A549 (cell line): ENCODE results near the gene GRID1. TPM values are rescaled to one million over a fixed set of nuclear protein-coding genes. Genes with fewer than 3 reads are reported as not detected.

Experiments
- ATAC-seq, 2 experiments: fragments of 200-7000 bp in 1 of 2; fragments of >200 bp in 1 of 2; cut with Nextera tagmentation in 1 of 2; cut with Tn5 transposase in 1 of 2; 3 replicates each; pipeline versions ENCODE4 v1.8.0 to v1.9.1; 2018 to 2020; ENCODE audit warnings: mild to moderate bottlenecking in 1 of 2, moderate library complexity in 1 of 2
- CTCF ChIA-PET: fragments of 300-600 bp; sonication (Branson Sonifier 250); formaldehyde crosslinking; extraction: SDS; loops from one replicate; lab custom pipeline; 2021; ENCODE audit warnings: antibody characterized with exemption, inconsistent platforms; lab: Yijun Ruan, JAX
- POLR2A ChIA-PET: fragments of 350-600 bp; formaldehyde crosslinking; extraction: SDS; loops from one replicate; lab custom pipeline; 2021; ENCODE audit warnings: antibody characterized with exemption, inconsistent platforms; lab: Yijun Ruan, JAX
- DNase-seq, 2 experiments: peaks; one replicate each; pipeline versions ENCODE4 v3.0.0 to v3.0.0-alpha.2; 2011 to 2016; ENCODE audit warnings: low read depth in 1 of 2, low spot score in 1 of 2
- FAIRE-seq: peaks from 2 replicates; lab custom pipeline; 2011; peaks lifted over from hg19 to GRCh38; lab: Jason Lieb, UNC
- H3K27ac ChIP-seq, 2 experiments: fragments of >200 bp; sonication (Bioruptor Twin); formaldehyde crosslinking; 3 replicates each; pipeline ENCODE4 v1.5.1; 2016 to 2017
- H3K4me1 ChIP-seq: fragments of >200 bp; sonication (Bioruptor Twin); formaldehyde crosslinking; 3 replicates; pipeline ENCODE4 v1.6.1; 2016
- H3K4me2 ChIP-seq: fragments of >200 bp; sonication (Bioruptor Twin); formaldehyde crosslinking; 3 replicates; pipeline ENCODE4 v1.6.1; 2016
- H3K4me3 ChIP-seq: fragments of >200 bp; sonication (Bioruptor Twin); formaldehyde crosslinking; 3 replicates; pipeline ENCODE4 v1.5.1; 2016
- H3K9me3 ChIP-seq: fragments of >200 bp; sonication (Bioruptor Twin); formaldehyde crosslinking; 3 replicates; pipeline ENCODE4 v1.6.1; 2016
- BHLHE40 ChIP-seq: IDR thresholded peaks from 2 replicates; pipeline ENCODE4 v1.6.1; 2012; ENCODE audit warnings: low read depth, low read length, inconsistent platforms
- CHD2 ChIP-seq: fragments of 150-350 bp; IDR thresholded peaks from 2 replicates; pipeline ENCODE4 v1.6.1; 2014; ENCODE audit warnings: low read length; ENCODE audit not compliant: partially characterized antibody
- CHD4 ChIP-seq: fragments of 200-600 bp; sonication (generic); IDR thresholded peaks from 2 replicates; pipeline ENCODE4 v1.6.1; 2016; ENCODE audit warnings: antibody characterized with exemption, mild to moderate bottlenecking, borderline replicate concordance
- EP300 ChIP-seq, 2 experiments: fragments of >200 bp; sonication (Bioruptor Twin); formaldehyde crosslinking; IDR thresholded peaks; 2 replicates in 1 of 2; 3 replicates in 1 of 2; pipeline ENCODE4 v1.6.1; 2016 to 2017
- HMGXB4 ChIP-seq: fragments of 250-450 bp; sonication (Bioruptor Pico); IDR thresholded peaks from 2 replicates; pipeline ENCODE4 v1.5.0; 2021; ENCODE audit warnings: mild to moderate bottlenecking, moderate library complexity, borderline replicate concordance
- HOXA7 ChIP-seq: fragments of 250-450 bp; sonication (Bioruptor Pico); IDR thresholded peaks from 2 replicates; pipeline ENCODE4 v1.5.0; 2020; ENCODE audit warnings: mild to moderate bottlenecking, moderate library complexity
- HOXB13 ChIP-seq: fragments of 250-450 bp; sonication (Bioruptor Pico); IDR thresholded peaks from 2 replicates; pipeline ENCODE4 v1.5.0; 2020; ENCODE audit warnings: low read depth, mild to moderate bottlenecking, moderate library complexity
- JUN ChIP-seq, 2 experiments: fragments of >200 bp; sonication (Bioruptor Twin); formaldehyde crosslinking; IDR thresholded peaks; 2 replicates in 1 of 2; 3 replicates in 1 of 2; pipeline ENCODE4 v1.6.1; 2016 to 2017
- KDM1A ChIP-seq: fragments of 200-600 bp; sonication (generic); IDR thresholded peaks from 2 replicates; pipeline ENCODE4 v1.6.1; 2016; ENCODE audit warnings: low read depth, mild to moderate bottlenecking
- KDM5A ChIP-seq: fragments of 200-600 bp; sonication (generic); IDR thresholded peaks from 2 replicates; pipeline ENCODE4 v1.6.1; 2016; ENCODE audit warnings: antibody characterized with exemption, mild to moderate bottlenecking
- MAFK ChIP-seq: fragments of 450-650 bp; IDR thresholded peaks from 2 replicates; pipeline ENCODE4 v1.6.1; 2014; ENCODE audit not compliant: partially characterized antibody
- MAX ChIP-seq: IDR thresholded peaks from 2 replicates; pipeline ENCODE4 v1.6.1; 2012
- MAZ ChIP-seq: fragments of 150-350 bp; IDR thresholded peaks from 2 replicates; pipeline ENCODE4 v1.6.1; 2014; ENCODE audit warnings: antibody characterized with exemption, low read depth, low read length, borderline replicate concordance
- REST ChIP-seq: fragments of 200-600 bp; sonication (generic); IDR thresholded peaks from 2 replicates; pipeline ENCODE4 v1.6.1; 2016; ENCODE audit warnings: antibody characterized with exemption, mild to moderate bottlenecking, moderate library complexity
- RFX5 ChIP-seq: fragments of 450-650 bp; IDR thresholded peaks from 2 replicates; pipeline ENCODE4 v1.7.1; 2014; ENCODE audit warnings: antibody characterized with exemption, mild to moderate bottlenecking, moderate library complexity
- RNF2 ChIP-seq: fragments of 200-600 bp; sonication (generic); IDR thresholded peaks from 2 replicates; pipeline ENCODE4 v1.6.1; 2016; ENCODE audit warnings: low read depth, mild to moderate bottlenecking, antibody characterized with exemption, moderate library complexity, borderline replicate concordance
- TFCP2L1 ChIP-seq: fragments of 250-450 bp; sonication (Bioruptor Pico); IDR thresholded peaks from 2 replicates; pipeline ENCODE4 v1.5.0; 2021; ENCODE audit warnings: mild to moderate bottlenecking
- USF2 ChIP-seq: fragments of 450-650 bp; IDR thresholded peaks from 2 replicates; pipeline ENCODE4 v1.6.1; 2014; ENCODE audit warnings: antibody characterized with exemption
- ZFP36 ChIP-seq: fragments of 450-650 bp; IDR thresholded peaks from 2 replicates; pipeline ENCODE4 v1.6.1; 2014; ENCODE audit warnings: borderline replicate concordance; ENCODE audit not compliant: partially characterized antibody
- WGBS: methylation state at CpG from one replicate; pipeline ENCODE4 v1.1.6; 2017; ENCODE audit errors: missing lambda C conversion rate; 5-methylcytosine and 5-hydroxymethylcytosine counted together
- polyA plus RNA-seq, 4 experiments: library from polyadenylated mRNA; depleted of rRNA in 3 of 4; stranded (reverse); fragments of >200 nt; fragmentation: RNase III in 1 of 4; extraction: RNeasy Plus Mini Kit Qiagen cat#74134 plus additional on column Dnase treatment in 1 of 4; gene quantifications; 2 replicates in 3 of 4; 3 replicates in 1 of 4; pipeline ENCODE4 v1.2.3, GENCODE V29; 2011 to 2017

Gene GRID1
- polyA plus RNA-seq, 2 of the 4 experiments (the other 2 are of a cell fraction), result 0.14 to 0.30 TPM

GRCh38 chr10:85810674-85811073 lies 555.9 kb downstream of the GRID1 start:
- ChIA-PET CTCF (no interaction called here), POLR2A (no interaction called here)
- TF ChIP-seq JUN (IDR thresholded peaks at IDR 0.05), result no peak
- no peak for TF ChIP-seq USF2
- TF ChIP-seq CHD4, result no peak
- no peak for TF ChIP-seq KDM1A
- TF ChIP-seq KDM5A, result no peak
- TF ChIP-seq MAZ, result no peak
- no peak for TF ChIP-seq CHD2
- no peak for TF ChIP-seq MAX
- TF ChIP-seq HMGXB4 (CRISPR knock-in tag), result no peak
- no peak for TF ChIP-seq BHLHE40
- TF ChIP-seq RNF2, result no peak
- DNase-seq (no peak), ATAC-seq (no peak), FAIRE-seq (no peak)
- Histone ChIP-seq H3K4me1 (no peaks in the 10 kb centered on the region), H3K4me2 (no peak overlapping the region), H3K9me3 (peaks cover 9% of the 10 kb centered on the region; the same call in 1 of the 3 replicates), H3K4me3 (no peak overlapping the region), H3K27ac (no peak overlapping the region)
- 0% methylated on average over 1 of the region's 1 CpG for WGBS

- no peak for FAIRE-seq
- no peaks in the 10 kb centered on the region for H3K9me3 ChIP-seq
- TF ChIP-seq REST, result no peak
- TF ChIP-seq TFCP2L1 (CRISPR knock-in tag), result no peak
- no peaks in the 10 kb centered on the region for H3K4me1 ChIP-seq
- CTCF ChIA-PET, result no interaction called here
- no peak overlapping the region for H3K4me2 ChIP-seq
- no peak overlapping the region for H3K27ac ChIP-seq
- ATAC-seq, result no peak
- H3K4me3 ChIP-seq, result no peak overlapping the region
- WGBS, result 52% methylated on average over 3 of the region's 3 CpGs
- POLR2A ChIA-PET, result no interaction called here
- no peak for DNase-seq
Measured at GRCh38 chr10:85795460-85795859, 571.1 kb downstream of the GRID1 start.

- DNase-seq (no peak), ATAC-seq (no peak), FAIRE-seq (no peak)
- ChIA-PET CTCF (no interaction called here), POLR2A (no interaction called here)
- Histone ChIP-seq H3K9me3 (no peaks in the 10 kb centered on the region), H3K4me1 (no peaks in the 10 kb centered on the region), H3K4me2 (no peak overlapping the region), H3K27ac (no peak overlapping the region)
- 38% methylated on average over 2 of the region's 2 CpGs for WGBS
- TF ChIP-seq MAFK (no peak), TFCP2L1 (CRISPR knock-in tag) (no peak), KDM5A (no peak), HOXA7 (no peak), EP300 (IDR thresholded peaks at IDR 0.05) (no peak), ZFP36 (no peak), RFX5 (no peak), KDM1A (no peak), HOXB13 (no peak)
- TF ChIP-seq, all 56 proteins: peak for 0
- no peak overlapping the region for H3K4me3 ChIP-seq
Measured at GRCh38 chr10:85794553-85794952, 572.0 kb downstream of the GRID1 start.
